HFF-Myc (cell line): ENCODE data around the gene RIC8A.
"Not testable (repeated sequence)": the region's sequence is repeated elsewhere in the genome, so short reads cannot be mapped to it uniquely, and the experiment has no call there.

Source experiments
- DNase-seq: peaks from one replicate; pipeline ENCODE4 v3.0.0-alpha.2; 2011; ENCODE audit warnings: low read depth; ENCODE audit errors: extremely low read depth
- H3K4me3 ChIP-seq: replicated peaks from 2 replicates; pipeline ENCODE4 v1.5.1; 2011; ENCODE audit warnings: low read depth, mild to moderate bottlenecking, control low read depth, low read length
- TF ChIP-seq, protein P1 (sequence below): IDR thresholded peaks from 2 replicates; pipeline ENCODE4 v1.5.1; 2012; ENCODE audit warnings: mild to moderate bottlenecking, low read depth, low read length, control low read depth; ENCODE audit errors: missing control alignments

The RIC8A gene

DNA sequence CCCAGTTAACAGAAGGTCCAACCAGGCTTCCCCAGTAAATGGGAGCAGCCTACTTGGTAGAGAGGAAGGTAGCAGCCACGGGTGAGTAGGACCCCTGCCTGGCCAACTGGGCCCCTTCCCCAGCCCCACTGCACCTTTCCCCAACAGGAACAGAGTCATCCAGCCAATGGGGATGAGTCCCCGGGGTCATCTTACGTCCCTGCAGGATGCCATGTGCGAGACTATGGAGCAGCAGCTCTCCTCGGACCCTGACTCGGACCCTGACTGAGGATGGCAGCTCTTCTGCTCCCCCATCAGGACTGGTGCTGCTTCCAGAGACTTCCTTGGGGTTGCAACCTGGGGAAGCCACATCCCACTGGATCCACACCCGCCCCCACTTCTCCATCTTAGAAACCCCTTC is 6.6 kb downstream of the RIC8A start:
- DNase-seq = no peak
- H3K4me3 ChIP-seq = no peak overlapping the region
- TF ChIP-seq, protein P1, sequence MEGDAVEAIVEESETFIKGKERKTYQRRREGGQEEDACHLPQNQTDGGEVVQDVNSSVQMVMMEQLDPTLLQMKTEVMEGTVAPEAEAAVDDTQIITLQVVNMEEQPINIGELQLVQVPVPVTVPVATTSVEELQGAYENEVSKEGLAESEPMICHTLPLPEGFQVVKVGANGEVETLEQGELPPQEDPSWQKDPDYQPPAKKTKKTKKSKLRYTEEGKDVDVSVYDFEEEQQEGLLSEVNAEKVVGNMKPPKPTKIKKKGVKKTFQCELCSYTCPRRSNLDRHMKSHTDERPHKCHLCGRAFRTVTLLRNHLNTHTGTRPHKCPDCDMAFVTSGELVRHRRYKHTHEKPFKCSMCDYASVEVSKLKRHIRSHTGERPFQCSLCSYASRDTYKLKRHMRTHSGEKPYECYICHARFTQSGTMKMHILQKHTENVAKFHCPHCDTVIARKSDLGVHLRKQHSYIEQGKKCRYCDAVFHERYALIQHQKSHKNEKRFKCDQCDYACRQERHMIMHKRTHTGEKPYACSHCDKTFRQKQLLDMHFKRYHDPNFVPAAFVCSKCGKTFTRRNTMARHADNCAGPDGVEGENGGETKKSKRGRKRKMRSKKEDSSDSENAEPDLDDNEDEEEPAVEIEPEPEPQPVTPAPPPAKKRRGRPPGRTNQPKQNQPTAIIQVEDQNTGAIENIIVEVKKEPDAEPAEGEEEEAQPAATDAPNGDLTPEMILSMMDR = no peak

DNA sequence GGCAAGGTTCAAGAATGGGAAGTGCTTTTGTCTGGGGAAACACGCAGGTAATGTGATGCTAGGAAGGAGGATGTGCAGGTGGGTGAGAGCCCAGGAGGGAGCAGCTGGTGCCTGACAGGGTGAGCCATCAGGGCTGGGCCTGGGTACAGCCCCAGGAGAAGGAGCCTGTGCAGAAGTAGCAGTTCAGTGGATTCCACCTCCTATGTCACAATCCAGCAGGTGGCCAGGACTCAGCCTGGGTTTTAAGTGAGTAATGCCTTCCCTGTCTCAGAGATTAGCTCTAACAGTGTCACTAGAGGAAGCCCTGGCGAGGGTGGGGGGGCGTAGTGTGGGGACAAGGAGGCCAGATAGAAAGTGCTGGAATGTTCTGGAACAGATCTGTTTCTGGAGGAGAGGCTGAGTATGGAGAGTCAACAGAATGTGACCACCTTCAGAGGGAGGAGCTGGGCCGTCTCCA is 8.1 kb downstream of the RIC8A start:
- no peak overlapping the region for H3K4me3 ChIP-seq
- TF ChIP-seq, protein P1 = no peak
- no peak for DNase-seq

DNA sequence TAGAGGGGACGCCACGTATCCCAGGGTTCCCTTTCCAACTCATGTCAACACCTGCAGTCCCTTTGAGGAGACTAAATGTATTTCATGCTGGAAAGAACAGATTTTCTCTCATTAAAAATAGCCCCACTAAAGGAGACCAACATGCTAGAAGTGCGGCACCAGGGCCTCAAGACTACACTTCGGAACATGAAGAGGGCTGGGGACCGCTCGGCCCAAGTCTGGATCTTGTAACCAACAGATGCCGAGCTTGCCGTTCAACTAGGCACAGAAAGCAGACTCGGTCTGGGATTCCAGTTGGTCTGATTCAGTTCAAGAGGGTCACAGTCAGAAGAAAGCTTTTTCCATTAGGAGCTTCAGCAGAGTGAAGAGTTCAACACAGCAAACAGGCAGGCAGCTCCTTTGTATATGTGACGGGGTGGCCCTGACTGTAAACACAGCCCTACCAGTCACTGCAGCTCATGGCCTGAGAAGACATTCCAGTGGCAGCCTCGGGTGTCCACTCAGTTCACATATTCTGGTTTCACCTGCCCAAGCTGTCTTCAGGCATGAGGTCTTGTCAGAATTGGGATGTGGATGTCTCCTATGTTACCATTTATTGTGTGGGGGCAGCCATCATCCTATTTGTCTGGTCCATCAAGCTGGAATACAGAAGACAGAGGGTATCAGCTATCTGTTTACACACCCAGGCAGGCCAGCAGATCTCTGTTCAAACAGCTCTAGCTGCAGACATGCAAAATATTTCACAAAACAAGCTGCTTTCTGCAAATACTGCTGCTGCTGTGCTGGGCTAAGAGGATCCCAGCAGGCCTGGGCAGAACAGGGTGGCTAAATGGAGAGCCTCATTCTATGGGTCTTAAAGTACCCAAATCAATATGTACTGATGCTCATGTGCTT is 8.8 kb downstream of the RIC8A start:
- H3K4me3 ChIP-seq = no peak overlapping the region
- no peak for DNase-seq
- TF ChIP-seq, protein P1 = no peak

DNA sequence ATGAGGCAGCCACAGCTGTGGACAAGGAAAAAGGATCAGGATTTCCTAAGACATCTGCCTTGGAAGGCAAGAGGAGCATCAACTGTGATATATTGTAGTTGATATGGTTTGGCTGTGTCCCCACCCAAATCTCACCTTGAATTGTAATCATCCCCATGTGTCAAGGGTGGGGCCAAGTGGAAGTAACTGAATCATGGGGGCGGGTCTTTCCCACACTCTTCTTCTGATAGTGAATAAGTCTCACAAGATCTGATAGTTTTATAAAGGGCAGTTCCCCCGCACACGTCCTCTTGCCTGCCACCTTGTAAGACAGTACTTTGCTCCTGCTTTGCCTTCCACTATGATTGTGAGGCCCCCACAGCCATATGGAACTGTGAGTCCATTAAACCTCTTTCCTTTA is 10.2 kb downstream of the RIC8A start:
- H3K4me3 ChIP-seq = no peak overlapping the region
- TF ChIP-seq, protein P1 = no peak
- no peak for DNase-seq

DNA sequence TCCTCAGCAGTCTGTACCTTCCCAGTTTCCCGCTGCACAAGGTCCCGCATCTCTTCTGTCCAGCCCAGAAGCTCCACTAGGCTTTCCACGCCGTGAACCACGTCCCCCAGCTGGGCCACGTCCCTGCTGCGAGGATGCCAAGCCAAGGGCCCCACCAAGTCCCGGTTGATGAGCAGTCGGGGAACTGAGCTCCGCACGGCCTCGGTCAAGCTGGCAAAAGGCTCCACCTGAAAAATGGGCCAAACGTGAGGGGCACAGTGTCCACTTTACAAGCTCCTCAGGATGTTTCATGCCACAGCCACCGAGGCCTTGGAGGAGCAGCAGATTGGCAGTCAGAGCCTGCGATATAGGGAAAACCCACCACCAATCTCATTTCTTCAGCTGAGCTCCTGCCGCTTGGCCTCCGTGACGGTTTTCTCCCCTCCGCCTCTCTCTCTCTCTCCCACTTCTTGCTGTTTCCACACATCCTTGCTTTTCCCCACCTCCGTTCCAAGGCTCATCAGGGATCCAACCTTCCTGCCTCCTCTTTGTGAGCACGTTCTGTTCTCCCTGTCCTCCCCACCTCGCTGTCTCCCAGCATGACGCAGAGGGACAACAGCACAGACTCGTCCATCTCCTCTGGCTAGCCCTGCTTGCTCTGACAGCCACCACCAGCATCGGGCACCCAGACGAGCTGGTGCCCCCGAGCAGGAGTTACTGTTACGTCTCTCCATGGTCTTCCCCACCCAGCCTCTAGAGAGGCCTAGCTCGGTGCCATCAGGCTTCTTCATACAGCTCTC is 11.5 kb downstream of the RIC8A start:
- TF ChIP-seq, protein P1 = no peak
- DNase-seq = no peak
- no peak overlapping the region for H3K4me3 ChIP-seq

DNA sequence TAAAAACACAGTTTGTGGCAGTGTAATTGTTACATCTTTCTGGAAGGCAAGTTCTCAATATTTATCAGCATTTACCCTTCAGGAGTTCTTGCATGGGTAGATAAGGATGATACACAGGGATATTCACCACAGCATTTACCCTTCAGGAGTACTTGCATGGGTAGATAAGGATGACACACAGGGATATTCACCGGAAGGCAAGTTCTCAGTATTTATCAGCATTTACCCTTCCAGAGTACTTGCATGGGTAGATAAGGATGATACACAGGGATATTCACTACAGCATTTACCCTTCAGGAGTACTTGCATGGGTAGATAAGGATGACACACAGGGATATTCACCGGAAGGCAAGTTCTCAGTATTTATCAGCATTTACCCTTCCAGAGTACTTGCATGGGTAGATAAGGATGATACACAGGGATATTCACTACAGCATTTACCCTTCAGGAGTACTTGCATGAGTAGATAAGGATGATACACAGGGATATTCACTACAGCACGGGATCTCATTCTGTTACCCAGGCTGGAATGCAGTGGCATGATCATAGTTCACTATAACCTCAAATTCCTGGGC is 13.2 kb downstream of the RIC8A start:
- H3K4me3 ChIP-seq, DNase-seq: not testable (repeated sequence)

DNA sequence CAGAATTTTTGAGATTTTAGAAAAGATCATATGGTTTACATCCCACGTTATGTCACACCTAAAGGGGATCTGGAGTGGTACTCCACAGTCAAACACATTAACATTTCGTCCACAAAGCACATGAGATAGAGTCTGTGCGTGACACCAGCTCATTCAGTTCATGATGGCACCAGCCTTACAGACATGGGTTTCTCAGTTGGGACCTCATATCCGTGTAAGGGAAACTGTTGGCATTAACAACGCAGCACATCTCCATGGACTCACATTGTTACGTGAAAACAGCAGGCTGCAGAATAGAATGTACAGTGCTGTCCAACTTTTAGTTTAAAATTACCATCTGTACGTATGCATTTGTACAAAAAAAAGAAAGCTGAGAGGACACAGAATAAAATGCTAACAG is 14.0 kb downstream of the RIC8A start:
- no peak for DNase-seq
- TF ChIP-seq, protein P1 = no peak
- no peak overlapping the region for H3K4me3 ChIP-seq
